Mesenchymal stem cell (in vitro differentiated cells and primary cell): Measurements from ENCODE around the gene SPRED3.

ENCODE experiments used
- DNase-seq: peaks from one replicate; pipeline ENCODE4 v3.0.0-alpha.2; 2013
- H2AFZ ChIP-seq: one replicate; pipeline ENCODE4 v1.6.1; 2013; ENCODE audit warnings: low read depth, mild to moderate bottlenecking, control low read depth, inconsistent platforms, low read length, moderate library complexity
- H2AK5ac ChIP-seq: 2 replicates; pipeline ENCODE4 v1.6.1; 2013; ENCODE audit warnings: low read length, moderate library complexity, mild to moderate bottlenecking, inconsistent platforms; ENCODE audit not compliant: severe bottlenecking
- H2BK120ac ChIP-seq: one replicate; pipeline ENCODE4 v1.6.1; 2013; ENCODE audit warnings: low read depth, mild to moderate bottlenecking, inconsistent platforms, low read length, moderate library complexity
- H2BK12ac ChIP-seq, 2 experiments: one replicate each; pipeline ENCODE4 v1.6.1; 2013; ENCODE audit warnings: inconsistent platforms in 2 of 2, low read length in 2 of 2, mild to moderate bottlenecking in 2 of 2, moderate library complexity in 2 of 2, control low read depth in 1 of 2
- H2BK15ac ChIP-seq: one replicate; pipeline ENCODE4 v1.6.1; 2013; ENCODE audit warnings: mild to moderate bottlenecking, low read depth, inconsistent platforms; ENCODE audit not compliant: poor library complexity, severe bottlenecking
- H2BK5ac ChIP-seq: 2 replicates; pipeline ENCODE4 v1.6.1; 2013; ENCODE audit warnings: low read depth, mild to moderate bottlenecking, low read length, control low read depth, inconsistent platforms; ENCODE audit not compliant: poor library complexity, severe bottlenecking
- H3K14ac ChIP-seq, 2 experiments: one replicate each; pipeline ENCODE4 v1.6.1; 2013; ENCODE audit warnings: inconsistent platforms in 2 of 2, low read length in 2 of 2, control low read depth in 1 of 2, mild to moderate bottlenecking in 1 of 2, moderate library complexity in 1 of 2
- H3K18ac ChIP-seq, 2 experiments: one replicate each; pipeline ENCODE4 v1.6.1; 2013; ENCODE audit warnings: inconsistent platforms in 2 of 2, low read length in 2 of 2, control low read depth in 1 of 2, low read depth in 1 of 2, mild to moderate bottlenecking in 1 of 2
- H3K23ac ChIP-seq, 2 experiments: one replicate each; pipeline ENCODE4 v1.6.1; 2013; ENCODE audit warnings: inconsistent platforms in 2 of 2, low read length in 2 of 2, mild to moderate bottlenecking in 2 of 2, moderate library complexity in 2 of 2, control low read depth in 1 of 2
- H3K27ac ChIP-seq: 2 replicates; pipeline ENCODE4 v1.5.1; 2013; ENCODE audit warnings: mild to moderate bottlenecking, moderate library complexity, low read length, control low read depth, inconsistent platforms; ENCODE audit not compliant: poor library complexity, severe bottlenecking
- H3K27me3 ChIP-seq, 2 experiments: 2 replicates each; pipeline versions ENCODE4 v1.6.1 to v1.7.0; 2013; ENCODE audit warnings: low read length in 2 of 2, mild to moderate bottlenecking in 2 of 2, moderate library complexity in 2 of 2, control low read depth in 1 of 2, inconsistent platforms in 1 of 2; ENCODE audit not compliant: control insufficient read depth in 1 of 2, insufficient read depth in 1 of 2
- H3K36me3 ChIP-seq, 2 experiments: 2 replicates each; pipeline versions ENCODE4 v1.6.1 to v1.7.0; 2013; ENCODE audit warnings: low read length in 2 of 2, control low read depth in 1 of 2, inconsistent platforms in 1 of 2, low read depth in 1 of 2, mild to moderate bottlenecking in 1 of 2; ENCODE audit not compliant: insufficient read depth in 2 of 2, control insufficient read depth in 1 of 2
- H3K4ac ChIP-seq, 2 experiments: one replicate each; pipeline ENCODE4 v1.6.1; 2013; ENCODE audit warnings: inconsistent platforms in 2 of 2, low read length in 2 of 2, mild to moderate bottlenecking in 2 of 2, moderate library complexity in 2 of 2, control low read depth in 1 of 2, low read depth in 1 of 2
- H3K4me1 ChIP-seq: 2 replicates; pipeline ENCODE4 v1.6.1; 2013; ENCODE audit warnings: low read depth, low read length, control low read depth; ENCODE audit not compliant: control insufficient read depth, insufficient read depth
- H3K4me2 ChIP-seq: 2 replicates; pipeline ENCODE4 v1.6.1; 2013; ENCODE audit warnings: low read length, mild to moderate bottlenecking, inconsistent platforms; ENCODE audit not compliant: poor library complexity, severe bottlenecking
- H3K4me3 ChIP-seq, 2 experiments: 2 replicates each; pipeline versions ENCODE4 v1.5.1 to v1.7.0; 2013; ENCODE audit warnings: low read length in 2 of 2, mild to moderate bottlenecking in 2 of 2, control low read depth in 1 of 2, low read depth in 1 of 2; ENCODE audit not compliant: insufficient read depth in 1 of 2
- H3K79me1 ChIP-seq: replicated peaks from 2 replicates; pipeline ENCODE4 v1.6.1; 2013; ENCODE audit warnings: mild to moderate bottlenecking, control low read depth, low read length, inconsistent platforms; ENCODE audit not compliant: poor library complexity, severe bottlenecking
- H3K9ac ChIP-seq: 2 replicates; pipeline ENCODE4 v1.7.0; 2013; ENCODE audit warnings: mild to moderate bottlenecking, low read length, moderate library complexity
- H3K9me3 ChIP-seq: 2 replicates; pipeline ENCODE4 v1.7.0; 2013; ENCODE audit warnings: mild to moderate bottlenecking, low read length; ENCODE audit not compliant: control insufficient read depth
- H4K8ac ChIP-seq: one replicate; pipeline ENCODE4 v1.6.1; 2013; ENCODE audit warnings: inconsistent platforms, mild to moderate bottlenecking, low read length, moderate library complexity
- H4K91ac ChIP-seq: one replicate; pipeline ENCODE4 v1.6.1; 2013; ENCODE audit warnings: mild to moderate bottlenecking, low read length, inconsistent platforms
- WGBS: methylation state at CpG from one replicate; pipeline ENCODE4 v1.1.7; 2013; ENCODE audit warnings: mixed read lengths; 5-methylcytosine and 5-hydroxymethylcytosine counted together

The SPRED3 gene

GRCh38 chr19:38402967-38403674 is 14.6 kb downstream of the SPRED3 start, which contains the start of gene FAM98C:
Gene FAM98C (plus strand): TSS chr19:38403093. CDS start chr19:38403154, 61 bp downstream.
- H3K4me1 ChIP-seq = peaks cover 17% of the 10 kb centered on the region
- H2BK120ac ChIP-seq = peak within 1 kb of the TSS; percentile 92
- H2AK5ac ChIP-seq = no peak within 1 kb of the TSS
- H3K79me1 ChIP-seq = peaks cover 14% of the 10 kb centered on the region
- H3K9ac ChIP-seq = peak within 1 kb of the TSS; percentile 89
- H4K8ac ChIP-seq = peak within 1 kb of the TSS; percentile 41
- H3K23ac ChIP-seq = peak within 1 kb of the TSS in 1 of 2 experiments; percentile 98
- no peaks in the 10 kb centered on the region for H3K9me3 ChIP-seq
- peak within 1 kb of the TSS; percentile 91 for H3K4me3 ChIP-seq
- H2AFZ ChIP-seq = peak within 1 kb of the TSS; percentile 99
- WGBS = 2% methylated on average over 76 of the region's 82 CpGs
- peak within 1 kb of the TSS; percentile 62 to 85 for H3K4ac ChIP-seq
- H3K27ac ChIP-seq = no peak within 1 kb of the TSS
- peak within 1 kb of the TSS in 1 of 2 experiments; percentile 88 for H2BK12ac ChIP-seq
- H2BK15ac ChIP-seq = no peak within 1 kb of the TSS
- H3K14ac ChIP-seq = peak within 1 kb of the TSS; percentile 57 to 98
- H4K91ac ChIP-seq = peak within 1 kb of the TSS; percentile 92
- H3K18ac ChIP-seq = peak within 1 kb of the TSS; percentile 94 to 98
- H3K27me3 ChIP-seq = no peaks in the 10 kb centered on the region
- peak; percentile 96 for DNase-seq
- no peak within 1 kb of the TSS for H2BK5ac ChIP-seq
- peaks cover 17 to 20% of the 10 kb centered on the region in 2 experiments for H3K36me3 ChIP-seq
- H3K4me2 ChIP-seq = peak within 1 kb of the TSS; percentile 95

- H3K4ac ChIP-seq = no peak overlapping the region
- peaks cover 17 to 20% of the 10 kb centered on the region in 2 experiments for H3K36me3 ChIP-seq
- H2BK120ac ChIP-seq = no peak overlapping the region
- no peak overlapping the region for H3K9ac ChIP-seq
- no peak overlapping the region for H2AFZ ChIP-seq
- no peak overlapping the region for H3K4me2 ChIP-seq
- no peak overlapping the region for H3K23ac ChIP-seq
- H3K79me1 ChIP-seq = peaks cover 14% of the 10 kb centered on the region
- DNase-seq = no peak
- no peak overlapping the region for H2BK15ac ChIP-seq
- no peak overlapping the region for H2AK5ac ChIP-seq
- H4K91ac ChIP-seq = no peak overlapping the region
- H3K4me1 ChIP-seq = peaks cover 14% of the 10 kb centered on the region
- no peak overlapping the region for H2BK5ac ChIP-seq
- H4K8ac ChIP-seq = no peak overlapping the region
- no peak overlapping the region for H3K18ac ChIP-seq
- H3K27me3 ChIP-seq = no peaks in the 10 kb centered on the region
- H3K14ac ChIP-seq = no peak overlapping the region
- no peak overlapping the region for H2BK12ac ChIP-seq
- H3K27ac ChIP-seq = no peak overlapping the region
- WGBS = 96% methylated on average over 6 of the region's 6 CpGs
- no peaks in the 10 kb centered on the region for H3K9me3 ChIP-seq
- H3K4me3 ChIP-seq = no peak overlapping the region
These were observed 16.4 kb downstream of the SPRED3 start for GRCh38 chr19:38404858-38405257.

DNA sequence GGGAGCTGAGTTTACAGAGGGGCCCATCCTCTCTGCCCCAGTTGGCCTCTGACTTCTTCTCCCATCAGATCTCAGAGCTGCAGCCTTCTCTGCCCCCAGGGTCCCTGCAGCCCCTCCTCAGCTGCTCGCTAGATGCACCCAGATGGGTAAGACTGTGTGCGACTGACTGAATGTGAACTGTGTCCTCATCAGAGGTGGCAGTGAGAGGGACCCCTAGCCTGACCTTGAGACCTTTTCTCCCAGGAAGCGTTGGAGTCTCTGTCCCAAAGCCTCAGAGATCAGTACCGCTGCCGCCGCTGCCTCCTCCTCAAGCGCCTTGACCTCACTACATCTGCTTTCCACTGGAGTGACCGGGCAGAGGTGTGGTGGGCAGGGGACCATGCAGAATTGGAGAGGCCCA is 16.8 kb downstream of the SPRED3 start:
- 94% methylated on average over 6 of the region's 8 CpGs for WGBS
- H3K14ac ChIP-seq = no peak overlapping the region

DNA sequence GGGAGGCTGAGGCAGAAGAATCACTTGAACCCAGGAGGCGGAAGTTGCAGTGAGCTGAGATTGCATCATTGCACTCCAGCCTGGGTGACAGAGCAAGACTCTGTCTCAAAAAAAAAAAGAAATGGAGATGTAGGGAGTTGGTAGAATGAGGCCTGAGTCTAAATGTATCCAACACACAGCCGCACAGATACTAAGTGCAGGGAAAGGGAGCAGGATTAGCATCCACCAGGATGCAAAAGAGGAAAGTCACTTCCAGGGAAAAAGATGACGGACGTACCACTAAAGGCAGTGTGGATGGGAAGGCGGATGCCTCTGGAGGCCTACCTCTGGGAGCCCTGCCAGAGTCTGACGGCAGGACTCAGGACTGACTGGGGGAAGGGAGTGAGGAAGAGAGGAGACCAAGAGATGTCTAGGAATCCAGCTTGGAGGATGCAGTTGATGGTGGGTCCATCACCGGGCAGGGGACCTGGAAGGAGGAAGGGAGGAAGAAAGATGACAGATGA is 21.2 kb downstream of the SPRED3 start:
- Histone ChIP-seq H3K36me3 (peaks cover 17 to 19% of the 10 kb centered on the region in 2 experiments), H3K23ac (peak overlapping the region in 1 of 2 experiments; percentile 72), H3K4me3 (no peak overlapping the region), H3K4me2 (no peak overlapping the region), H2BK5ac (no peak overlapping the region), H4K91ac (no peak overlapping the region), H2AK5ac (no peak overlapping the region), H3K14ac (peak overlapping the region in 1 of 2 experiments; percentile 28), H3K4me1 (peaks cover 6% of the 10 kb centered on the region), H3K79me1 (peaks cover 6% of the 10 kb centered on the region), H3K18ac (no peak overlapping the region), H3K9ac (no peak overlapping the region), H3K9me3 (no peaks in the 10 kb centered on the region), H3K4ac (no peak overlapping the region), H4K8ac (no peak overlapping the region), H2BK120ac (no peak overlapping the region), H2BK12ac (no peak overlapping the region), H3K27me3 (peaks cover 0 to 14% of the 10 kb centered on the region in 2 experiments), H3K27ac (no peak overlapping the region), H2AFZ (no peak overlapping the region), H2BK15ac (no peak overlapping the region)
- 90% methylated on average over 7 of the region's 7 CpGs for WGBS
- DNase-seq = no peak

More for the DNA sequence above, 16.8 kb downstream of the SPRED3 start:
- Histone ChIP-seq H3K4ac (no peak overlapping the region), H3K27me3 (no peaks in the 10 kb centered on the region), H3K23ac (no peak overlapping the region), H3K4me3 (no peak overlapping the region), H3K27ac (no peak overlapping the region), H3K18ac (no peak overlapping the region), H3K79me1 (peaks cover 14% of the 10 kb centered on the region), H3K9me3 (no peaks in the 10 kb centered on the region), H2BK120ac (no peak overlapping the region), H2BK5ac (no peak overlapping the region), H3K36me3 (peaks cover 17 to 20% of the 10 kb centered on the region in 2 experiments), H2AFZ (no peak overlapping the region), H2AK5ac (no peak overlapping the region), H3K9ac (no peak overlapping the region), H2BK12ac (no peak overlapping the region), H4K8ac (no peak overlapping the region), H3K4me1 (peaks cover 14% of the 10 kb centered on the region), H3K4me2 (no peak overlapping the region), H4K91ac (no peak overlapping the region), H2BK15ac (no peak overlapping the region)
- no peak for DNase-seq
